LoVo (cell line): ENCODE results near the gene TRRAP.

ENCODE experiments used
- DNase-seq: peaks from one replicate; pipeline ENCODE4 v3.0.0-alpha.2; 2016; ENCODE audit warnings: low spot score

The TRRAP gene

DNA sequence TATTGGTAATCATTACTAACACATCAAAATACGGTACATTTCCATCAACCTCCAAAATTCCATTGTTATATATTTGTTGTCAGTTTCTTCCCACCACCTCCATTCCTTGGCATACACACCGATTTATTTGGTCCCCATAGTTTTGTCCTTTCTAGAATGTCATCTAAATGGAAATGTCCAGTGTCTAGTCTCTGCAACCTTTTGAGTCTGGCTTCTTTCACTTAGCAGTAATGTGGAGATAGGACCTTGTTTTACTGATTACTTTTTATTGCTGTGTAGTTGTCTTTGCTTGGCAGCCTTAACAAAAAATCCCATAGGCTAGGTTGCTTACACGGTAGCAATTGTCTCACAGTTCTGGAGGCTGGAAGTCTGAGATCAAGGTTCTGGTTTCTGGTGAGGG lies 22.5 kb downstream of the TRRAP start:
- DNase-seq: no peak

DNA sequence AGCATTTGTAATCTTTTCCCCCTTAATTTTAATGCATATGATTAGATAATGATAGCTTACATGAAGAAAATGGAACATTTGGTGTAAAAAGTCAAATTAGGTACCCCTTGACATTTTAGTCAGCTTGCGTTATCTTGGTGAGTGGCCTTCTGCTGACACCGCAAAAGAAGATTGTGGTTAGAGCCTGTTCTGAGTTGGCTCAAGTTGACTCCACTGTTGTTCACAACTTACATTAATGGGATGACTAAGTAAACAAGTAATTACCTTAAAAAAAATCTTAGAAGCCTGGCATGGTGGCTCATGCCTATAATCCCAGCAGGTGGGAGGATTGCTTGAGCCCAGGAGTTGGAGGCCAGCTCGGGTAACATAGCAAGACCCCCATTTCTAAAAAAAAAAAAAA lies 24.2 kb downstream of the TRRAP start:
- DNase-seq: no peak

GRCh38 chr7:98903246-98903645 lies 24.9 kb downstream of the TRRAP start:
- no peak for DNase-seq

DNA sequence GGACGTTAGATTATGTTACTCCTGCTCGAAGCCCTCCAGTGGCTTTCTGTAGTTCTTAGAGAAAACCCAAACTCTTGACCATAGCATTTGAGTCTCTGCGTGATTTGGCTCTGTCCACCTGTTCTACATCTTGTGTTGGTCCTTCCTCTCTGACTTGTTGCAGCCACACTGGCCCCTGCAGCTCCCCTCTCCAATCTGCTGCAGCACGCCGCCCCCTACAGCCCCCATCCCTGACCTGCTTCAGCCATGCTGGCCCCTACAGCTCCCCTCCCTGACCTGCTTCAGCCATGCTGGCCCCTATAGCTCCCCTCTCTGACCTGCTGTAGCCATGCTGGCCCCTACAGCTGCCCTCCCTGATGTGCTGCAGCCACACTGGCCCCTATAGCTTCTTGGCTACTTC lies 29.2 kb downstream of the TRRAP start:
- no peak for DNase-seq

GRCh38 chr7:98908585-98908984 lies 30.3 kb downstream of the TRRAP start:
- no peak for DNase-seq

- no peak for DNase-seq
Measured at GRCh38 chr7:98909487-98909886, 31.2 kb downstream of the TRRAP start.

GRCh38 chr7:98910427-98910826 lies 32.1 kb downstream of the TRRAP start:
- DNase-seq: no peak

GRCh38 chr7:98911916-98912315 lies 33.6 kb downstream of the TRRAP start:
- DNase-seq: no peak

DNA sequence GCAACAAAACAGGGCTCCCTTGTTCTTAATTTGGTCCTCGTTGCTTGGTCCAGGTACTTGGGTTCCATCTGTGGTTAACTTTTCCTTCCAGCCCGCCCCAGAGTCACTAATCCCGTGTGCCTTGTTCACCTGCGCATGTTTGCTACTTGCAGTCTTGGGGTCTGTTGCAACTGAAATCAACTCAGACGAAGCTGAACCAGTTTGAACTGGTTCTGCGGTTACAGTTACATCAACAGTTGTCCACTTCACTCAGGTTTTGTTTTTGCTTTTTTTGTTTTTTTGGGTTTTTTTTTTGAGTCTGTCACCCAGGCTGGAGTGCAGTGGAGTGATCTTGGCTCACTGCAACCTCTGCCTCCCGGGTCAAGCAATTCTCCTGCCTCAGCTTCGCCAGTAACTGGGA lies 34.7 kb downstream of the TRRAP start:
- DNase-seq: no peak

DNA sequence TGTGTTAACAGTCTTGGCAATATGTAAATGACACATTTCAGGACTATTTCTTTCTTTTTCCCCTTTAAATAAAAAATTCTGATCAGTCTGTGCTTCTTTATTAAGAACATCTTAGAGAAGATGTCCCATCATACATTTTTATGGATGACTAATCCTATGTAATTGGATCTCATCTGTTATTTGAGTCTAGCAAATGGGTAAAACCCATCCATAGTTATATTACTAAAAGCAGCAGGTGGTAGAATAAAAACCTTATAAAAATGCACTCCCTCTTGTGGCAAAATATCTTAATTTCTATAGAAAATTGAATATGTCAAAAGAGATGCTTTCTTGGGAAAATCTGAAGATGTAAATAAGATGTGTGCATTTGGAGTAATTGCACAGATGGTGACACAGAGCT lies 35.3 kb downstream of the TRRAP start:
- no peak for DNase-seq

GRCh38 chr7:98917331-98917730 lies 39.0 kb downstream of the TRRAP start:
- no peak for DNase-seq

DNA sequence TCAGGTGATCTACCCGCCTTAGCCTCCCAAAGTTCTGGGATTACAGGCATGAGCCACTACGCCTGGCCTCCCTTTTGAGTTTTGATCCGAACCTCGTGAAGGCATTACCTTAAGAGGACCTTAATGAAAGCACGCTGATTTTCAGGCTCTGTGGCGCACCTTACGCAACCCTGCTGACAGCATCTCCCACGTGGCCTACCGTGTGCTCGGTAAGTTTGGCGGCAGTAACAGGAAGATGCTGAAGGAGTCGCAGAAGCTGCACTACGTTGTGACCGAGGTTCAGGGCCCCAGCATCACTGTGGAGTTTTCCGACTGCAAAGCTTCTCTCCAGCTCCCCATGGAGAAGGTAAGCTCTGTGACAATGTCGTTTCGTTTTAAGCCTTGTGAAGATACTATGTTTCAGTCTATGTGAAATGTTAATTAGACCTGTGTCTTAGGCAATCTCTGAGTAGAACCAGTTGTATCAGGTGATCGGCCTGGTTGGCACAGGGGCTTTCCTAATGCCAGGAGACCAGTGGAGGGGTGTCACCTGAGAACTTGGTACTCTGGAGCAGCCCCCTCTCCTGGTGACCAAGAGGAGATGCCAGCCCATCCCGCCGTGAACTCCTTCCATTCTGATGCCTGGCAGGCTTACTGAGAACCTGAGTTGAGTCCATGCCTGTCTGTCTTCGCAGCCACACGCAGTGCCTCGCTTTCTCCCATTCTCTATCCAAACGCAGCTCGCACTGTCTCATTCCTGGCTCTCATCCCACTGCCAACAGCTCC lies 43.5 kb downstream of the TRRAP start:
- DNase-seq: no peak

DNA sequence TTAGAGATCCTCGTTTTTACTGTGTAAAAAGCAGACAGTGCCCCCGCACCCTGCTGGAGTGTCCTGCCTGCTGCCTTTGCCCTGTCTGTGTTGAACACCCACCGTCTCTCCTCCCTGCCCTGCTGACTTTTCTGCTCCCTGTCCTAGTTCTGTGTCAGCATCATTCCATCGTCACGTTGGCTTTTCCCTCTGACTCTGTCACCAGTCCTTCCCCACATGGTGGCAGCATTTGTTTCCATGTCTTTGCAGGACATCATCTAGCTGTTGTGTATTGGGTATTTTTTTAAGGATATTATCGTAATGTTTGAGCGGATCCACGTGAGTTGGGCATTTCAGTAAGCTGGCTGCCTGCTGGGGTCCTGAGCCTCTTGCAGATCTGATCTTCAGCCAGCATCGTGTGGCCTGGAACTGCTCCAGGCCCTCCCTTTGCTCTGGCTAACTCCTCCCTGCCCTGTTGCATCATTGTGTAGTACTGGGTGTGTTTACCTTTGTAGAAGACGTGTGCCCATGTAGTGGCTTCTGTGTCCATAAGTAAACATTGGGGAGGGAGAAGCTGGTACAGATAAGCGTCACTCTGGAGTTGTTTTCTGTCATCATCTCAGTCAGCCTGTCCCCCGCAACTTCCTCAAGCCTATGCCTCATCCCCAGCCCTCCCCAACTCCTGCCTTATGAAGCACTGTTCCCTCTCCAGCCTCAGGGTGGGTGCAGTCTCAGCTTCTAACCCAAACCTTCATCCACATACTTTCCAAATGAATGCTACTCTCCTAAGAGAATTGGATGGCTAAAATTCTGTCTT lies 44.3 kb downstream of the TRRAP start:
- no peak for DNase-seq

DNA sequence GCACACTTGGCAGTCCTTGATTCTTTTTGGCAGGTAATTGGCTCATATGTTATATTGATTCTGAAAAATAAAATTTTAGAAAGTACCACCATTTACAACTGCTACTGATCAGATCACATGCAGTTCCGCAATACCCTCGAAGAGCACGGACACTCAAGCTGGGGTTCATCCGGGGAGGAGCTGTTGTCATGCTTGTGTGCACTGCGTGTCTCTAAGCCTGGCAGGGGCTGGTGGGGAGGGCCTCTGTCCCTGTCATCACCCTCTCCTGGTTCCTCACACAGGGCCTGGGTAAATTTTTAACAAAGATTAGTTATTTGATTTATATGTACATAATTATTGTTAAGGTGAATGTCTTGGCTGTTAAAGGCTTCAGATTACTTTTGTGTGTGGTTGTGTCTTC lies 45.2 kb downstream of the TRRAP start:
- no peak for DNase-seq

DNA sequence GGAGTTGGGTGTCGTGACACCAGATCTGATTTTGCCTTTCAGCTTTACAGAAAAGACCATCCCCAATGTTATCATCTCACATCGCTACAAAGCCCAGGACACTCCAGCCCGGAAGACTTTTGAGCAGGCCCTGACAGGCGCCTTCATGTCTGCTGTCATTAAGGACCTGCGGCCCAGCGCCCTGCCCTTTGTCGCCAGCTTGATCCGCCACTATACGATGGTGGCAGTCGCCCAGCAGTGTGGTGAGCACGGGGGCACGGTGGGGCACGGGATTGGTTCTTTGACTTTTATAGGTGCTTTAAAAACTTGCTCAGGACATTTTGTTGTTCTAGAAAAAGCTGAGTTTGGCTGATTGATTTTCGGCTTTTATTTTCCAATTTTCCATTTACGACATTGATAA lies 48.8 kb downstream of the TRRAP start:
- no peak for DNase-seq

DNA sequence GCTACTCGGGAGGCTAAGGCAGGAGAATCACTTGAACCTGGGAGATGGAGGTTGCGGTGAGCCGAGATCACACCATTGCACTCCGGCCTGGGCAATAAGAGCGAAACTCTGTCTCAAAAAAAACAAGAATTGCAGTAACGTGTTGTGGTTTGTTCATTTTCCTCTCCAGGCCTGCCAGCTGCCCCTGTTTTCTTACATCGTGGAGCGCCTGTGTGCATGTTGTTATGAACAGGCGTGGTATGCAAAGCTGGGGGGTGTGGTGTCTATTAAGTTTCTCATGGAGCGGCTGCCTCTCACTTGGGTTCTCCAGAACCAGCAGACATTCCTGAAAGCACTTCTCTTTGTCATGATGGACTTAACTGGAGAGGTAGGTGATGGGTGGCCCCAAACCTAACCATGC lies 52.1 kb downstream of the TRRAP start:
- DNase-seq: no peak

DNA sequence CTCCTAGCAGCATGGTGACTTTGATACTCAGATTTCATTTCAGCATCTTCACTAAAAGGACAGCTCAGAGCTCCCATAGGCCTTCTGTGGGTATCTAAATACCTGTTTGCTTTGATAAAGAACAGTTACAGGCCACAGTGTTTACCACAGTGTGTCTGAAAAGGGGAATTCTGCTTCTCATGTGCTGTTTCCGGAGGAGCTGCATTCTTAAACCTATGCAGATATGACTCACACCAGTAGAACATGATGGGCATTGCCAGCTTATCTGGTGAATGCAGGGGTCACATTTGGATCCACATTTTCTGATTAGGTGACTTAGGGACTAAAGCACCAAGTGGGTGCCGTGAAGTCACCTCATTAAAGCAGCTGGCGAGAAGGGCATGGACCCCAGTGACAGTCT lies 52.6 kb downstream of the TRRAP start:
- no peak for DNase-seq

DNA sequence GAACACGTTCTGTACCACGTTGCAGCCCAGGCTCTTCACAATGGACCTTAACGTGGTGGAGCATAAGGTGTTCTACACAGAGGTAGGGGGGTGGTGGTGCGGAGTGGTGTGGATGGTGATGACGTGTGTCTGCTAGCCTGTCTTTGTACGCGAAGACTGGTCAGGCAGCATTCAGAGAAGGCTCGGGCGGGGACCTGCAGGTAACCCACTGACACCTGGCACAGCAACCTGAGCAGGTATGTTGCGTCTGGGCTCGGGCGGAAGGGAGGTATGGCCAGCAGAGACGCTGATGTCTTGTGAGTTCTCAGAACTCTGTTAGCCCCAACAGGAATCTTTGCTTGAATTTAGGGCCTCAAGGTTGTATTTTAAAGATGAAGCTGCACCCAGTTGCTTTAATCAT lies 55.0 kb downstream of the TRRAP start:
- no peak for DNase-seq

DNA sequence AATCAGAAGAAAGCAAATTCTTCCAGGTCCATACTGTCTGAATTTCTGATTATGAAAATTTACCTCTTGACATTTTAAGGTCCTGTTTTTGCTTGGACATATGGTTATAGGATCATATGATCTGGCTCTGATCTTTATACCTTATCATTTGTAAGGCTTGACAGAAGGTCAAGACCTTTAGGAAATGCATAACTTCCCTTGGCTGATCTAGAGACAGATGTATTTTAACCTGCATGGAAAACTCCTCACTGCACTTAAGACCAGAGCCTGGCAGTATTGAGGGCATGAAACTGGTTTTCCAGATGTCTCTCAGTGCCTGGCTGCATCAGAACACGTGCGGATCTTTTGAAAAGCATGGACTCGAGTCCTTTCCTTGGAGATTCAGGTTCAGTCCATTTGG lies 55.9 kb downstream of the TRRAP start:
- DNase-seq: no peak

- DNase-seq: no peak
Measured at GRCh38 chr7:98935811-98936210, 57.5 kb downstream of the TRRAP start.

- no peak for DNase-seq
Measured at GRCh38 chr7:98943336-98943735, 65.0 kb downstream of the TRRAP start.

GRCh38 chr7:98944386-98944785 lies 66.1 kb downstream of the TRRAP start:
- DNase-seq: no peak

DNA sequence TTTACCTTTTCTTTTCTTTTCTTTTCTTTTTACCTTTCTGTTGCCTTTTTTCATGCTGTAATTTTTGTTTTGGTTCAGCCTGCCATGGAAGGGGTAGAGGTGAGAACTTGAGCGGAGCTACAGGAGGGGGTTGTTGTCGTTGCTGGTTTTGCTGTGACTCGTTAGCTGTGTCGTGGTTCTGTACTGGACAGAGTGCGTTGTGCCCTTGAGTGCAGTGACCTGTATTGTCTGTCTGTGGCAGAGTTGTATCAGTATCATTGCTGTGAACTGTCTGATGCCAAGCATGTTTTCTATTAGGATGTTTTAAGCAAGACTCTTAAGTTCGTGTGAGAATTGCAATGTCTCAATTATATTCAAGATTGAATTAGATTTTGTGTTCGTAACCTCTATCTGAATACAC lies 67.5 kb downstream of the TRRAP start:
- DNase-seq: no peak

DNA sequence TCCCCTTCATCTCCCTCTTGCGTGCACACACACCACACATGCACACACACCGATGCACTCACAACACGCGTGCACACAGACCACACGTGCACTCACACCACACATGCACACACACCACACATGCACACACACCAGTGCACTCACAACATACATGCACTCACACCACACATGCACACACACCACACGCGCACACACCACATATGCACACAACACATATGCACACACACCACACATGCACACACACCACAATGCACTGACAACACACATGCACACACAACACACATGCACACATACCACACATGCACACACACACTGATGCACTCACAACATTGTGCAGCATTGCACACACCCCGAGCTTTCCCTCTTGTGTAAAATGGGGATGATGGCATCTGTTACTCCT lies 68.1 kb downstream of the TRRAP start:
- no peak for DNase-seq
